GOT3 (cell line): ENCODE measurements around the gene SRMS.

Experiments
- DNase-seq: peaks from one replicate; lab custom pipeline; 2025; ENCODE audit warnings: mixed read lengths; lab: John Stamatoyannopoulos, UW

SRMS gene

GRCh38 chr20:63501818-63502670, 45.5 kb downstream of the SRMS start:
- DNase-seq: no peak

GRCh38 chr20:63500902-63501817, 46.4 kb downstream of the SRMS start:
- no peak for DNase-seq

GRCh38 chr20:63500151-63500901, 47.2 kb downstream of the SRMS start:
- DNase-seq: no peak

DNA sequence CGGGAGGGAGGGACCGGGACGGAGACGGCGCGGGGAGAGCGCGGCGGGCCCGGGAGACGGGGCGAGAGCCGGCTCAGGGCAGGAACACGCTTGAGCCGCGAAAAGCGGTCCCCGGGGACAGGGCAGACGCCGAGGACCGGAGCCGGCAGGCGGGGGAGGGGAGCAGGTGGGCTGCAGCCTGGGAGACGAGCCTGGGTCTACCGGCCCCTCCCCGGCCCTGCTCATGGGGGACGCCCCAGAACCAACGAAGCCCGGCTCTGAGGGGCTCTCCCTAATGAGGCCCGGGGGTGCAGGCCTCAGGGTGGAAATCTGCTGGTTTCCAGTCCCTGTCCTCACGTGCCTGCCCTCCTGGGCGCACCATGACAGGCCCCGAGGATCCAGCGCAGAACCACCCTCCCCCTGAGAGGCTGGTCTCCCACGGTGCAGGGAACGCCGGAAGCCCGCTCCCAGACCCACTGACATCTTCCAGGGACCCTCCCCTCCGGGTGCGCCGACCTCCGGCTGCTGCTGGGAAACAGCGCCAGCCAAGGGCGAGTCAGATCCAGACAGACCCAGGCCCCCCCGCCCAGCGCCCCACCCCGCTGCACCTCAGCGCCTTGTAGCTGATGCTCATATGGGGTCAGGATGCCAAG, 48.1 kb downstream of the SRMS start:
- DNase-seq: no peak

DNA sequence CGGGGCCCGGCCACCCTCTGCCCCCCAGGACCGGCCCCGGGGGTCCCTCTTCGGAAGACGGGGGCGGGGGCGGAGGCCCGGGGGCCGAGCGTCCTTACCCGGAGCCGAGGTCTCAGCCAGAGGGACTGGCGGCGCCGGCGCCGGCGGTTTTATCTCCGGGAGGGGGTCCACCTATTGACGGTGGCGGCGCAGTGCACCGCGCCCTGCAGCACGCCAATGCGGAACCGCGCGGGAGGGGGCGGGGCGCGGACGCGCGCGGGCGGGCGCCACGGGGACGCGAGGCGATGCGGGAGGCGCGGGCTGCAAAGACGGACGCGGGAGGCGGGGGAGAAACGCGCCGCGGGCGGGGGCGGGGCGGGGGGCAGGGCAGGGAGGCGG, 48.6 kb downstream of the SRMS start, which contains the start of gene EEF1A2:
Gene EEF1A2 (minus strand): TSS at position 124 of the 378 bp plus-strand sequence. CDS start 1,320 bp downstream, outside the sequence.
- no peak for DNase-seq

GRCh38 chr20:63497946-63498935, 49.3 kb downstream of the SRMS start:
- DNase-seq: no peak

- DNase-seq: no peak
Observed at GRCh38 chr20:63497138-63497945, 50.2 kb downstream of the SRMS start.

DNA sequence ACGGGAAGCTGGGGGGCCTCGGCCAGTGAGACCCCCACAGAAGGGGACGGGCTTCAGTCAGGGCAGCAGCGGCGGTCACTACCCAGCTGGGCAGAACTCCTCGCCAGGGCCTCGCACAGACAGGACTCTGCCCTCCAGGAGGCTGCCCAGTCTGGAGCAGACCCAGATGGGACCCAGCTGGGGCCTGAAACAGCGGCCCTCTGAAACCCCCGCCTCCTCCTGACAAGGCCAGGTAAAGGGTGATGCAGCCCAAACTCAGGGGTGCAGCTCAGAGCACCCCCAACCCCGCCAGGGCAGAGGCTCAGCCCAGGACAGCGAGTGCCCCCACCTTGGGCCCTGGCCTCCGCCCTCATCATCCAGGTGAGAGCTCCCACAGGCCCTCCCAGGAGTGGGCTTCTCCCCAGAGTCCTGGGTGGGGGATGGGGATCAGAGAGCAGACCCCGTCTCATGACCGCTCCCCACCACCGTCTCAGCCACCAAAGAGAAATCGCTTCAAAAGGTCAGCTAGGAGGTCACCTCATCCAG, 50.9 kb downstream of the SRMS start:
- DNase-seq: no peak

DNA sequence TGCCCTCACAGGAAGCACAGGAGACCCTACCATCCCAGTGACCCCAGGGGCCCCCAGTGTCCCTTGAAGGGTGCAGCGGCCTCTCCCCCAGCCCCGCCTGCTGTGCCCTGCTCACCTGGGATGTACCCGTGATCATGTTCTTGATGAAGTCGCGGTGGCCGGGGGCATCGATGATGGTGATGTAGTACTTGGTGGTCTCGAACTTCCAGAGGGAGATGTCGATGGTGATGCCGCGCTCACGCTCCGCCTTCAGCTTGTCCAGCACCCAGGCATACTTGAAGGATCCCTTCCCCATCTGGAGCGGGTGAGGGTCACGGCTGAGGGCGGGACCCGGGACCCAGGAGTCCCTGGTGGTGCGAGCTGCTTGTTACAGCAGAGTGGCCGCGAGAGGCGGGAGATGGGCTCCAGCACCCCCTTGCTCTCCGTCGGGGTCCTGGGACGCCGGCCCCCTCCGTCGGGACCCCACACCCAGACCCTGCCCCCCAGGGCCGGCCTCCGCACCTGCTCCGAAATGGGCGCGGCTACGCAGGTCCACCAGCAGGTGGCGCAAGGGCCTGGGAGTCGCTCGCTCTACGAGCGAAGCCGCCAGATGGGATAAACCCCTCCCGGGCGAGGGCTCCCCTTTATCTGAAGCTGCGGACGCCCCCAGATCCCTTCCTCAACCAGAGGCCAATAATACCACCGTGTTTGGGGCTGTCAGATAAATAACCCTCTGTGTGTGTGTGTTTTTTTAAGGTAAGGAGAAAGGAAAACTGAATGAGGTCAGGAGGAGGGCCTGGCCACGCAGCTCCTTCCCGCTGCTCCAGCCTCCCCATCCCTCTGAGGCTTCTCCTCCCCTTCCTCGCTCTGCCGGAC, 51.6 kb downstream of the SRMS start:
- DNase-seq: no peak

DNA sequence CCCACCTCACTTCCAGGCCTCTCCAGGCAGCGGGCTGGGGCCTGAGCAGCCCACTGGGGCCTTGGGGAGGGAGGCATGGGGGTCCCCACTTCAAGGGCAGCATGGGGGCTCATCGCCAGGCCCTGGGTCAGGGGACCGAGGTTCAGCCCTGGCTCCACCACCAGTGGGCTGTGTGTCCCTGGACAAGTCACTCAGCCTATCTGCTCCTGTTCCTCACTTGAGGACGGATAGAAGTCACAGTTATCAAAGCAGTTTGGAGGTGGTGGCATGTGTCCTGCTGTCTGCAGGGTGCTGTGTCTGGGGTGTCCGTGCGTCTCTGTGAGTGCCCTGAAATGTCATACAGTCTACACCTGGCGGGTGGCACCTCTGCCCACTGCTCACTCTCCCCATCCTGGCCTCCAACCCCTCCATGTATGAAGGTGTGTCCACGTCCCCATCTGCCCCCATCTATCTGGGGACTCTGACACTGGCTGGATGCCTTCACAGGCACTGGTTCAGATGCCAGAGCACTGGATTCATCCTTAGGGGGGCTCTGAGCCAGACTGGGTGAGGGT, 52.3 kb downstream of the SRMS start:
- no peak for DNase-seq

GRCh38 chr20:63494420-63495166, 53.0 kb downstream of the SRMS start:
- DNase-seq: no peak

- no peak for DNase-seq
Observed at GRCh38 chr20:63494084-63494419, 53.5 kb downstream of the SRMS start.

GRCh38 chr20:63493563-63494020, 54.0 kb downstream of the SRMS start:
- DNase-seq: no peak

DNA sequence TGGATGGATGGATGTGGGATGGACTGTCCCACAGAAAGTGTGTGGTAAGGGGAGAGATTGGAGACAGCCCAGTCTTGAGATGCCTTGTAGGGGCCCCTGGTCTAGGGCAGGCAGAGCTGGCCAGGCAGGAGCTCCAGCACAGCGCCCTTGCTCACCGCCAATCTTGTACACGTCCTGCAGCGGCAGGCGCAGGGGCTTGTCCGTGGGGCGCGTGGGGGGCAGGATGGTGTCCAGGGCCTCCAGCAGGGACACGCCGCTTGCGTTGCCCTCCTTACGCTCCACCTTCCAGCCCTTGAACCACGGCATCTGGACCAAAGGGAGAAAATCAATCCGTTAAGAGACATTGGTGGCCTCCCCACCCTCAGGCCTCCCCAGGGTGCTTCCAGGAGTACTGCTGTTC, 54.6 kb downstream of the SRMS start:
- no peak for DNase-seq

DNA sequence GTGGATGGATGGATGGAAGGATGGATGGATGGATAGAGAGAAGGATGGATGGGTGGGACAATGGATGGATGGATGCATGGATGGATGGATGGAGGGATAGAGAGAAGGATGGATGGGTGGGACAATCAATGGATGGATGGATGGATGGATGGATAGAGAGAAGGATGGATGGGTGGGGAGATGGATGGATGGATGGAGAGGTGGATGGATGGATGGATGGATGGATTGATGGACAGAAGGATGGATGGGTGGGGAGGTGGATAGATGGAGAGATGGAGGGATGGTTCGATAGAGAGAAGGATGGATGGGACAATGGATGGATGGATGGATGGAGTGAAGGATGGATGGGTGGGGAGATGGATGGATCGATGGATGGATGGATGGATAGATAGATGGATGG, 55.0 kb downstream of the SRMS start:
- DNase-seq: no peak

DNA sequence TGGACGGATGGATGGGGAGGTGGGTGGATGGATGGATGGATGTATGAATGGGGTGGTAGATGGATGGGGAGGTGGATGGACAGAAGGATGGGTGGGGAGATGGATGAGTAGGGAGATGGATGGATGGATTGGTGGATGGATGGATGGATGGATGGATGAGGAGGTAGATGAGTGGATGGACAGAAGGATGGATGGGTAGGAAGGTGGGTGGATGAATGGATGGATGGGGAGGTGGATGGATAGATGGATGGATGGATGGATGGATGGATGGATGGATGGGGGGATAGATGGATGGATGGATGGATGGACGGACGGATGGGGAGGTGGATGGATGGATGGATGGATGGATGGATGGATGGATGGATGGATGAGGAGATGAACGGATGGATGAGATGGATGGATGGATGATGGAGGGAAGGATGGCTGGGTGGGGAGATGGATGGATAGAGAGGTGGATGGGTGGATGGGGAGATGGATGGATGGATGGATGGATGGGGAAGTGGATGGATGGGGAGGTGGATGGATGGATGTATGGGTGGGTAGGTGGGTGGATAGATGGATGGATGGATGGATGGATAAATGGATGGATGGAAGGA, 55.8 kb downstream of the SRMS start:
- no peak for DNase-seq

DNA sequence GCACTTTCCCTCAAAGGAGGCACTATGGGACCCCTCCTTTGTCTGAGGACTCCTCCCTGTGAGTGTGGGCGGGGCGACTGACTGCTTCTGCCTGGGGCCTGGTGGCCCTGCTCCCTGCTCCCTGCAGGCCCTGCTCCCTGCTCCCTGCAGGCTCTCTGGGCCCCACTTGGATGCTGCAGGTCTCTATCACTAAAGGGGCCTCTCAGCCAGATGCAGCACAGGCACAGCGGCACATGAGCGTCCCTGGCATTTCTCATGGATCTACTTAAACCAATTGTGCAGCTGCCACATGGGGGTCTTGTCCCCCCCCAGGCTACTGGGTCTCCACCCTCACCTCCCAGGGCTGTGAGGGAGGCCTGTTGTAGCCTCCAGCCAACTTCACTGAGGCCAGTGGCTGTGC, 56.5 kb downstream of the SRMS start:
- no peak for DNase-seq
